Right renal pelvis (tissue), 4 donors: ENCODE results near the gene CLASP1. TPM values are rescaled to one million over a fixed set of nuclear protein-coding genes. Genes with fewer than 3 reads are reported as not detected.
"Not testable (repeated sequence)": the region's sequence is repeated elsewhere in the genome, so short reads cannot be mapped to it uniquely, and the experiment has no call there.

Source experiments
- DNase-seq, 4 donors: peaks; one replicate each; pipeline ENCODE4 v3.0.0-alpha.2; 2013; ENCODE audit warnings: low read depth in 4 of 4, low spot score in 3 of 4, missing footprints in 1 of 4
- polyA plus RNA-seq, 4 donors: library from polyadenylated mRNA; unstranded; fragments of 120-200 nt; gene quantifications; one replicate each; pipeline ENCODE4 v1.2.1, GENCODE V29; 2013; ENCODE audit not compliant: insufficient read length in 4 of 4

The CLASP1 gene
- polyA plus RNA-seq, 4 donors: 39.3 to 48.7 (median 43.9) TPM

GRCh38 chr2:121301190-121301589, 348.1 kb downstream of the CLASP1 start:
- DNase-seq: not testable (repeated sequence)

- DNase-seq: no peak
These were observed 350.8 kb downstream of the CLASP1 start for GRCh38 chr2:121298476-121298875.

- not testable (repeated sequence) for DNase-seq
These were observed 351.4 kb downstream of the CLASP1 start for GRCh38 chr2:121297866-121298265.

- no peak for DNase-seq
These were observed 351.9 kb downstream of the CLASP1 start for GRCh38 chr2:121297217-121297830.

GRCh38 chr2:121295911-121296650, 353.2 kb downstream of the CLASP1 start:
- no peak for DNase-seq

GRCh38 chr2:121294881-121295840, 354.1 kb downstream of the CLASP1 start:
- no peak for DNase-seq

GRCh38 chr2:121293450-121294325, 355.6 kb downstream of the CLASP1 start:
- DNase-seq: no peak

GRCh38 chr2:121291251-121291580, 358.0 kb downstream of the CLASP1 start:
- DNase-seq: no peak

- no peak for DNase-seq
These were observed 360.0 kb downstream of the CLASP1 start for GRCh38 chr2:121289271-121289670.

GRCh38 chr2:121288454-121289231, 360.6 kb downstream of the CLASP1 start:
- DNase-seq: no peak

- DNase-seq: no peak
These were observed 361.3 kb downstream of the CLASP1 start for GRCh38 chr2:121287956-121288355.

Other genes starting within 250 kb of the CLASP1 start
- under 1 TPM in 1 of 4 donors, not detected in 3; 0.73 TPM for gene RNU4ATAC, start 118.6 kb downstream of the CLASP1 start, polyA plus RNA-seq
- 10 to 100 TPM; 60.4 to 72.1 (median 69.6) TPM for gene NIFK, start 87.4 kb upstream of the CLASP1 start, polyA plus RNA-seq
- 10 to 100 TPM; 84.9 to 96.6 (median 91.2) TPM for gene TSN, start 106.2 kb upstream of the CLASP1 start, polyA plus RNA-seq